Neural cell (in vitro differentiated cells): ENCODE data around the gene LSM12. TPM values are rescaled to one million over a fixed set of nuclear protein-coding genes. Genes with fewer than 3 reads are reported as not detected.

Experiments used
- H2AFZ ChIP-seq: fragments of 200-600, 300-800 bp; sonication (generic), shearing (Covaris generic); 2 replicates; pipeline ENCODE4 v1.6.0; 2014; ENCODE audit warnings: low read depth, mild to moderate bottlenecking, antibody characterized with exemption, low read length, moderate library complexity
- H3F3A ChIP-seq: fragments of 200-600 bp; shearing (Covaris generic); 2 replicates; pipeline ENCODE4 v1.6.1; 2016; ENCODE audit warnings: mild to moderate bottlenecking, moderate library complexity, mixed read lengths, antibody characterized with exemption, low read length; ENCODE audit not compliant: insufficient read depth, poor library complexity, severe bottlenecking
- H3K27ac ChIP-seq: fragments of 200-600, 300-800 bp; sonication (generic), shearing (Covaris generic); 2 replicates; pipeline ENCODE4 v1.5.1; 2014; ENCODE audit warnings: mild to moderate bottlenecking, low read length, moderate library complexity
- H3K27me3 ChIP-seq: fragments of 300-800, 200-600 bp; sonication (generic), shearing (Covaris generic); 2 replicates; pipeline ENCODE4 v1.6.0; 2014; ENCODE audit warnings: mild to moderate bottlenecking, low read depth, low read length, moderate library complexity; ENCODE audit not compliant: insufficient read depth
- H3K36me3 ChIP-seq: fragments of 300-800, 200-600 bp; sonication (generic), shearing (Covaris generic); 2 replicates; pipeline ENCODE4 v1.5.1; 2014; ENCODE audit warnings: mild to moderate bottlenecking, antibody characterized with exemption, low read length, moderate library complexity; ENCODE audit not compliant: insufficient read depth
- H3K4me2 ChIP-seq: fragments of 300-800, 200-600 bp; sonication (generic), shearing (Covaris generic); 2 replicates; pipeline ENCODE4 v1.6.0; 2014; ENCODE audit warnings: mild to moderate bottlenecking, low read length
- H3K4me3 ChIP-seq: fragments of 300-800, 200-600 bp; sonication (generic), shearing (Covaris generic); 2 replicates; pipeline ENCODE4 v1.5.1; 2014; ENCODE audit warnings: mild to moderate bottlenecking, low read length, moderate library complexity
- H3K79me2 ChIP-seq: fragments of 200-600 bp; shearing (Covaris generic); replicated peaks from 2 replicates; pipeline ENCODE4 v1.6.0; 2014; ENCODE audit warnings: mild to moderate bottlenecking, low read length, moderate library complexity; ENCODE audit not compliant: insufficient read depth
- H3K9ac ChIP-seq: fragments of 300-800, 200-600 bp; sonication (generic), shearing (Covaris generic); 2 replicates; pipeline ENCODE4 v1.6.1; 2016; ENCODE audit warnings: mild to moderate bottlenecking, low read length, mixed read lengths
- H3K9me2 ChIP-seq: fragments of 200-600 bp; shearing (Covaris generic); 2 replicates; pipeline ENCODE4 v1.6.1; 2016; ENCODE audit warnings: mild to moderate bottlenecking, low read length, mixed read lengths; ENCODE audit not compliant: insufficient read depth
- H3K9me3 ChIP-seq: fragments of 200-600, 300-800 bp; sonication (generic), shearing (Covaris generic); 2 replicates; pipeline ENCODE4 v1.6.1; 2016; ENCODE audit warnings: mild to moderate bottlenecking, mixed run types, low read length, moderate library complexity, mixed read lengths
- H4K20me1 ChIP-seq: fragments of 200-600 bp; shearing (Covaris generic); 2 replicates; pipeline ENCODE4 v1.6.1; 2016; ENCODE audit warnings: mild to moderate bottlenecking, mixed run types; ENCODE audit not compliant: insufficient read depth
- EP300 ChIP-seq: fragments of 450-650 bp; conservative IDR thresholded peaks from 2 replicates; pipeline ENCODE4 v1.6.1; 2014; ENCODE audit warnings: antibody characterized with exemption, mild to moderate bottlenecking, moderate library complexity; ENCODE audit not compliant: poor library complexity, severe bottlenecking
- EZH2 ChIP-seq: fragments of 200-600, 300-800 bp; shearing (Covaris generic), sonication (generic); IDR thresholded peaks from 2 replicates; pipeline ENCODE4 v1.6.1; 2014; ENCODE audit warnings: antibody characterized with exemption, low read length, borderline replicate concordance, mild to moderate bottlenecking; ENCODE audit not compliant: insufficient read depth, poor library complexity, severe bottlenecking
- MXI1 ChIP-seq: fragments of 450-650 bp; conservative IDR thresholded peaks from 2 replicates; pipeline ENCODE4 v1.6.1; 2014; ENCODE audit warnings: antibody characterized with exemption, mild to moderate bottlenecking; ENCODE audit not compliant: poor library complexity, severe bottlenecking
- POLR2AphosphoS5 ChIP-seq: IDR thresholded peaks from 2 replicates; pipeline ENCODE4 v1.6.1; 2012
- RAD21 ChIP-seq: fragments of 450-650 bp; conservative IDR thresholded peaks from 2 replicates; pipeline ENCODE4 v1.6.1; 2014; ENCODE audit warnings: antibody characterized with exemption, mild to moderate bottlenecking, moderate library complexity
- SMC3 ChIP-seq: fragments of 450-650 bp; conservative IDR thresholded peaks from 2 replicates; pipeline ENCODE4 v1.6.1; 2014; ENCODE audit warnings: antibody characterized with exemption, mild to moderate bottlenecking, moderate library complexity; ENCODE audit not compliant: poor library complexity
- TAF1 ChIP-seq: IDR thresholded peaks from 2 replicates; pipeline ENCODE4 v1.6.1; 2012; ENCODE audit warnings: low read depth
- polyA plus RNA-seq: library from polyadenylated mRNA; depleted of rRNA; stranded (reverse); fragments of >200 nt; gene quantifications from 2 replicates; pipeline ENCODE4 v1.2.3, GENCODE V29; 2014
- TF ChIP-seq, protein P1 (sequence below): fragments of 450-650 bp; IDR thresholded peaks from 2 replicates; pipeline ENCODE4 v1.5.1; 2014; ENCODE audit warnings: antibody characterized with exemption, mild to moderate bottlenecking, moderate library complexity; ENCODE audit not compliant: poor library complexity, severe bottlenecking
- TF ChIP-seq, protein P2 (sequence below): IDR thresholded peaks from 2 replicates; pipeline ENCODE4 v1.6.1; 2012; ENCODE audit warnings: borderline replicate concordance

The LSM12 gene
- polyA plus RNA-seq, 1 donor from 2014 or later: 12.0 TPM

DNA sequence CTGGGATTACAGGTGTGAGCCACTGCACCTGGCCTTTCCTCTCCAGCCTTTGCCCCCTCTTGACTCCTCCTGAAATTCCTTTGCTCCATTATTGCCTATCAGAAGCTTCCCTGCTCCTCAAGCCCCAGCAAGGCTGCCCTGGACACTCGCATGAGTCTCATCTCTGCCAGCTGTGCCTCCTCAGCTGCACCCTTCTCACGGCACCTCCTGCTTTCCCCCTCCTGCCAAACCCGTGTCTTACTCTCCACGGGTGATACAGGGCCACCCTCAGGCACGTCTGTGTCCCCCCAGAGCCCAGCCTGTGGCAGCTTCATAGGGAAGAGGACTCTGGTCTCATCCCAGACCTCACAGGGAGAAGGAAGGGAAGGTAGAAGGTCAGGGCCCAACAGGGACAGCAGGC, 19.4 kb upstream of the LSM12 start:
- no peaks in the 10 kb centered on the region for H3K79me2 ChIP-seq
- no peaks in the 10 kb centered on the region for H4K20me1 ChIP-seq
- no peak overlapping the region for H3K9ac ChIP-seq
- no peak overlapping the region for H2AFZ ChIP-seq
- H3K27ac ChIP-seq: no peak overlapping the region
- no peaks in the 10 kb centered on the region for H3K9me3 ChIP-seq
- H3K36me3 ChIP-seq: no peaks in the 10 kb centered on the region
- TF ChIP-seq EZH2: no peak
- no peak for TF ChIP-seq TAF1
- TF ChIP-seq EP300: no peak
- TF ChIP-seq, protein P1, sequence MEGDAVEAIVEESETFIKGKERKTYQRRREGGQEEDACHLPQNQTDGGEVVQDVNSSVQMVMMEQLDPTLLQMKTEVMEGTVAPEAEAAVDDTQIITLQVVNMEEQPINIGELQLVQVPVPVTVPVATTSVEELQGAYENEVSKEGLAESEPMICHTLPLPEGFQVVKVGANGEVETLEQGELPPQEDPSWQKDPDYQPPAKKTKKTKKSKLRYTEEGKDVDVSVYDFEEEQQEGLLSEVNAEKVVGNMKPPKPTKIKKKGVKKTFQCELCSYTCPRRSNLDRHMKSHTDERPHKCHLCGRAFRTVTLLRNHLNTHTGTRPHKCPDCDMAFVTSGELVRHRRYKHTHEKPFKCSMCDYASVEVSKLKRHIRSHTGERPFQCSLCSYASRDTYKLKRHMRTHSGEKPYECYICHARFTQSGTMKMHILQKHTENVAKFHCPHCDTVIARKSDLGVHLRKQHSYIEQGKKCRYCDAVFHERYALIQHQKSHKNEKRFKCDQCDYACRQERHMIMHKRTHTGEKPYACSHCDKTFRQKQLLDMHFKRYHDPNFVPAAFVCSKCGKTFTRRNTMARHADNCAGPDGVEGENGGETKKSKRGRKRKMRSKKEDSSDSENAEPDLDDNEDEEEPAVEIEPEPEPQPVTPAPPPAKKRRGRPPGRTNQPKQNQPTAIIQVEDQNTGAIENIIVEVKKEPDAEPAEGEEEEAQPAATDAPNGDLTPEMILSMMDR: no peak
- no peak for TF ChIP-seq MXI1
- no peak for TF ChIP-seq POLR2AphosphoS5
- TF ChIP-seq RAD21: no peak
- TF ChIP-seq, protein P2, sequence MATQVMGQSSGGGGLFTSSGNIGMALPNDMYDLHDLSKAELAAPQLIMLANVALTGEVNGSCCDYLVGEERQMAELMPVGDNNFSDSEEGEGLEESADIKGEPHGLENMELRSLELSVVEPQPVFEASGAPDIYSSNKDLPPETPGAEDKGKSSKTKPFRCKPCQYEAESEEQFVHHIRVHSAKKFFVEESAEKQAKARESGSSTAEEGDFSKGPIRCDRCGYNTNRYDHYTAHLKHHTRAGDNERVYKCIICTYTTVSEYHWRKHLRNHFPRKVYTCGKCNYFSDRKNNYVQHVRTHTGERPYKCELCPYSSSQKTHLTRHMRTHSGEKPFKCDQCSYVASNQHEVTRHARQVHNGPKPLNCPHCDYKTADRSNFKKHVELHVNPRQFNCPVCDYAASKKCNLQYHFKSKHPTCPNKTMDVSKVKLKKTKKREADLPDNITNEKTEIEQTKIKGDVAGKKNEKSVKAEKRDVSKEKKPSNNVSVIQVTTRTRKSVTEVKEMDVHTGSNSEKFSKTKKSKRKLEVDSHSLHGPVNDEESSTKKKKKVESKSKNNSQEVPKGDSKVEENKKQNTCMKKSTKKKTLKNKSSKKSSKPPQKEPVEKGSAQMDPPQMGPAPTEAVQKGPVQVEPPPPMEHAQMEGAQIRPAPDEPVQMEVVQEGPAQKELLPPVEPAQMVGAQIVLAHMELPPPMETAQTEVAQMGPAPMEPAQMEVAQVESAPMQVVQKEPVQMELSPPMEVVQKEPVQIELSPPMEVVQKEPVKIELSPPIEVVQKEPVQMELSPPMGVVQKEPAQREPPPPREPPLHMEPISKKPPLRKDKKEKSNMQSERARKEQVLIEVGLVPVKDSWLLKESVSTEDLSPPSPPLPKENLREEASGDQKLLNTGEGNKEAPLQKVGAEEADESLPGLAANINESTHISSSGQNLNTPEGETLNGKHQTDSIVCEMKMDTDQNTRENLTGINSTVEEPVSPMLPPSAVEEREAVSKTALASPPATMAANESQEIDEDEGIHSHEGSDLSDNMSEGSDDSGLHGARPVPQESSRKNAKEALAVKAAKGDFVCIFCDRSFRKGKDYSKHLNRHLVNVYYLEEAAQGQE: no peak
- no peak for TF ChIP-seq SMC3
- H3K9me2 ChIP-seq: no peaks in the 10 kb centered on the region
- H3K27me3 ChIP-seq: no peaks in the 10 kb centered on the region
- H3F3A ChIP-seq: no peaks in the 10 kb centered on the region
- no peak overlapping the region for H3K4me2 ChIP-seq
- H3K4me3 ChIP-seq: no peak overlapping the region

DNA sequence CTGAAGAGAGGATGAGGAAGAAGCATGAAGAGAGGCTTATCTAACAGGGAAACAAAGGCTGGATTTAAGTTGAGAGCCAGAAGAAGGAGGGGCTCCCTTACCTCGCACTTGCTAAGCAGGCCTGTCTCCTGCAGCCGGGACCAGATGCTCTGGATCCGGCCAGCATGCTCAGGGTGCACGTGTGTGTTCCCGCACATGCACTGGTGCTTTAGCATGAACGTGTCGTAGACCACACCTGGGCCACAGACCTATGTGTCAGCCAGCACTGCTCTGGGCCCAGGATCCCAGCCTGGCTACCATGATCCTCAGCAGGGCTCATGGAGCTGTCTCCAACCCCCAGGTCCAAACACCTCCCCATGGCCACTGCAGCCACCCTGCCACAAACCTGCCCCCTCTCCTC, 18.4 kb upstream of the LSM12 start:
- H3K36me3 ChIP-seq: no peaks in the 10 kb centered on the region
- no peaks in the 10 kb centered on the region for H3K79me2 ChIP-seq
- no peak overlapping the region for H3K4me3 ChIP-seq
- no peaks in the 10 kb centered on the region for H4K20me1 ChIP-seq
- TF ChIP-seq TAF1: no peak
- TF ChIP-seq POLR2AphosphoS5: no peak
- no peak for TF ChIP-seq MXI1
- no peak for TF ChIP-seq EZH2
- TF ChIP-seq EP300: no peak
- no peak for TF ChIP-seq SMC3
- TF ChIP-seq, protein P2: no peak
- TF ChIP-seq, protein P1: no peak
- no peak for TF ChIP-seq RAD21
- no peaks in the 10 kb centered on the region for H3F3A ChIP-seq
- H3K27ac ChIP-seq: no peak overlapping the region
- H3K9me2 ChIP-seq: no peaks in the 10 kb centered on the region
- H3K9me3 ChIP-seq: no peaks in the 10 kb centered on the region
- no peaks in the 10 kb centered on the region for H3K27me3 ChIP-seq
- H2AFZ ChIP-seq: no peak overlapping the region
- no peak overlapping the region for H3K9ac ChIP-seq
- H3K4me2 ChIP-seq: no peak overlapping the region
